HepG2 (cell line): ENCODE results near the gene NCOA4. TPM values are rescaled to one million over a fixed set of nuclear protein-coding genes. Genes with fewer than 3 reads are reported as not detected.
A peak's percentile ranks its signal among the peaks of the same experiment; 100 is the strongest.

Experiments used
- CBFB ChIP-seq: sonication (generic); formaldehyde crosslinking; IDR thresholded peaks from 2 replicates; pipeline ENCODE4 v1.4.0; 2020; ENCODE audit warnings: missing genetic modification reagents
- FOSL2 ChIP-seq: sonication (generic); formaldehyde crosslinking; IDR thresholded peaks from 2 replicates; pipeline ENCODE4 v1.4.0; 2020; ENCODE audit warnings: missing genetic modification reagents
- JDP2 ChIP-seq: sonication (generic); formaldehyde crosslinking; IDR thresholded peaks from 2 replicates; pipeline ENCODE4 v1.8.1; 2022; ENCODE audit warnings: missing genetic modification reagents, borderline replicate concordance
- KDM2A ChIP-seq: sonication (generic); formaldehyde crosslinking; IDR thresholded peaks from 2 replicates; pipeline ENCODE4 v1.4.0; 2020; ENCODE audit warnings: low read depth, missing genetic modification reagents, borderline replicate concordance
- MYNN ChIP-seq: sonication (generic); formaldehyde crosslinking; IDR thresholded peaks from 2 replicates; pipeline ENCODE4 v1.4.0; 2020; ENCODE audit warnings: mild to moderate bottlenecking, low read depth, missing genetic modification reagents
- NFE2 ChIP-seq: sonication (generic); formaldehyde crosslinking; IDR thresholded peaks from 2 replicates; pipeline ENCODE4 v1.4.0; 2020; ENCODE audit warnings: missing genetic modification reagents
- NR2F2 ChIP-seq: IDR thresholded peaks from 2 replicates; pipeline ENCODE4 v1.6.1; 2012; ENCODE audit warnings: low read depth, inconsistent platforms, borderline replicate concordance
- PBX3 ChIP-seq: sonication (generic); formaldehyde crosslinking; IDR thresholded peaks from 2 replicates; pipeline ENCODE4 v1.8.1; 2023; ENCODE audit warnings: missing genetic modification reagents, inconsistent platforms, borderline replicate concordance
- PHF8 ChIP-seq: sonication (generic); formaldehyde crosslinking; IDR thresholded peaks from 2 replicates; pipeline ENCODE4 v1.5.0; 2020; ENCODE audit warnings: missing genetic modification reagents
- RERE ChIP-seq: IDR thresholded peaks from 2 replicates; pipeline ENCODE4 v1.6.1; 2016; ENCODE audit warnings: low read depth, missing genetic modification reagents, missing compliant biosample characterization
- ZBTB25 ChIP-seq: IDR thresholded peaks from 2 replicates; pipeline ENCODE4 v1.6.1; 2018; ENCODE audit warnings: missing genetic modification reagents
- ZFAT ChIP-seq: sonication (generic); formaldehyde crosslinking; conservative IDR thresholded peaks from 2 replicates; pipeline ENCODE4 v1.8.1; 2023; ENCODE audit warnings: missing genetic modification reagents, inconsistent platforms
- ZNF256 ChIP-seq: sonication (generic); formaldehyde crosslinking; conservative IDR thresholded peaks from 2 replicates; pipeline ENCODE4 v1.4.0; 2020; ENCODE audit warnings: missing genetic modification reagents
- ZNF782 ChIP-seq: sonication (generic); formaldehyde crosslinking; IDR thresholded peaks from 2 replicates; pipeline ENCODE4 v1.4.0; 2020; ENCODE audit warnings: missing genetic modification reagents, mild to moderate bottlenecking, borderline replicate concordance
- ZSCAN20 ChIP-seq: sonication (generic); formaldehyde crosslinking; IDR thresholded peaks from 2 replicates; pipeline ENCODE4 v1.4.0; 2020; ENCODE audit warnings: missing genetic modification reagents, mild to moderate bottlenecking, borderline replicate concordance
- polyA plus RNA-seq, 8 experiments: library from polyadenylated mRNA; depleted of rRNA in 3 of 8; stranded (reverse) in 7 of 8; unstranded in 1 of 8; fragments of >200 nt; fragmentation: Illumina TruSeq in 4 of 8; extraction: Trizol in 4 of 8; gene quantifications; 2 replicates each; pipeline versions ENCODE4 v1.2.1 to v1.2.3, GENCODE V29; 2011 to 2016; ENCODE audit warnings: low read depth in 4 of 8, missing spikeins in 1 of 8, mixed read lengths in 1 of 8; ENCODE audit not compliant: insufficient read depth in 1 of 8
- total RNA-seq, 5 experiments: library from RNA; depleted of rRNA; stranded (reverse); fragments of >200 nt; fragmentation: Illumina TruSeq; extraction: Trizol; gene quantifications; 2 replicates each; pipeline ENCODE4 v1.2.3, GENCODE V29; 2016; ENCODE audit warnings: low read depth in 1 of 5
- TF ChIP-seq, protein P1 (sequence below): sonication (generic); formaldehyde crosslinking; IDR thresholded peaks from 2 replicates; pipeline ENCODE4 v1.4.0; 2020; ENCODE audit warnings: missing genetic modification reagents
- TF ChIP-seq, protein P2 (sequence below): sonication (generic); formaldehyde crosslinking; IDR thresholded peaks from 2 replicates; pipeline ENCODE4 v1.4.0; 2020; ENCODE audit warnings: mild to moderate bottlenecking, missing genetic modification reagents

The NCOA4 gene
- total and polyA plus RNA-seq, 2 of the 13 experiments (the other 11 are each of a cell fraction or from before 2014, with no cell fraction given): 306 to 400 TPM

DNA sequence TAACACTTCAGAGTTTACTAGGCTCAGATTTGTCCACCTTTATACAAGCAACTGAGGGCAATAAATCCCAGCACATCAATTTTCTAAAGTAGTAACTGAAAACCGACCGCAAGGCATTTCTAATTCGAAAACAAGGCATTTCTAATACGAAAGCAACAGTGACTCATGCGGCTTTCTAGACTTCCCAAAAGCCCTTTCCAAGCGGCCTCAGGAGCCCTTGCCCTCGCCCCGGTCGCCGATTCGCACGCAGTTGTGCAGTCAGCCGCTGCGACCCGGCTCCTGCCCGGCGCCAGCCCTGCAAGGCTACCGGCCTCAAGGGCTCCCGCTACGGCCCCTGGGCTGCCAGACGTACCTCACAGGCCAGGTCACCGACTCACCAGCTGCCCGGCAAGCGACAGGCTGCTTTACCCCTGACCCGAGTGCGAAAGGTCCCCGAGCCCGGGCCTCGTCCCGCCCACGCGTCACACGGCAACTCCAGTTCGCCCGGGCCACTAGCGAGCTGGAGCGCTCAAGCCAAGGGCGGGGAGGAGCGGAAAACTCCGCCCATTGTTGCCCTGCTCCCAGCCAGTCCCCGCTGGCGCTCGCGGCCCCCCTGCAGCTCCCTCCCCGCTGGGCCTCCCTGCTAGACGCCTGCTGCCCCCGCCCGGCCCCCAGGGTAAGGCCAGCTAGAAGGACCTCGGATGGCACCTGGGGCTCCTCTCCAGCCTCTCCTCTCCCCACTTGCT lies 7.3 kb downstream of the NCOA4 start (continued):
- peak; percentile 56 for TF ChIP-seq RERE (CRISPR knock-in tag)
- 0 out of 2 replicates have a peak, but pooled peaks have one; percentile 44 for TF ChIP-seq MYNN (CRISPR knock-in tag)
- TF ChIP-seq PHF8: peak; percentile 72
- no peak for TF ChIP-seq NFE2 (CRISPR knock-in tag)
- no peak; the same call in 1 of the 2 replicates for TF ChIP-seq ZNF256 (CRISPR knock-in tag)
- TF ChIP-seq PBX3 (CRISPR knock-in tag): no peak
- no peak for TF ChIP-seq ZFAT (CRISPR knock-in tag)
- TF ChIP-seq, protein P1, sequence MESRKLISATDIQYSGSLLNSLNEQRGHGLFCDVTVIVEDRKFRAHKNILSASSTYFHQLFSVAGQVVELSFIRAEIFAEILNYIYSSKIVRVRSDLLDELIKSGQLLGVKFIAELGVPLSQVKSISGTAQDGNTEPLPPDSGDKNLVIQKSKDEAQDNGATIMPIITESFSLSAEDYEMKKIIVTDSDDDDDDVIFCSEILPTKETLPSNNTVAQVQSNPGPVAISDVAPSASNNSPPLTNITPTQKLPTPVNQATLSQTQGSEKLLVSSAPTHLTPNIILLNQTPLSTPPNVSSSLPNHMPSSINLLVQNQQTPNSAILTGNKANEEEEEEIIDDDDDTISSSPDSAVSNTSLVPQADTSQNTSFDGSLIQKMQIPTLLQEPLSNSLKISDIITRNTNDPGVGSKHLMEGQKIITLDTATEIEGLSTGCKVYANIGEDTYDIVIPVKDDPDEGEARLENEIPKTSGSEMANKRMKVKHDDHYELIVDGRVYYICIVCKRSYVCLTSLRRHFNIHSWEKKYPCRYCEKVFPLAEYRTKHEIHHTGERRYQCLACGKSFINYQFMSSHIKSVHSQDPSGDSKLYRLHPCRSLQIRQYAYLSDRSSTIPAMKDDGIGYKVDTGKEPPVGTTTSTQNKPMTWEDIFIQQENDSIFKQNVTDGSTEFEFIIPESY (CRISPR knock-in tag): peak; percentile 26; the same call in 1 of the 2 replicates
- TF ChIP-seq, protein P2, sequence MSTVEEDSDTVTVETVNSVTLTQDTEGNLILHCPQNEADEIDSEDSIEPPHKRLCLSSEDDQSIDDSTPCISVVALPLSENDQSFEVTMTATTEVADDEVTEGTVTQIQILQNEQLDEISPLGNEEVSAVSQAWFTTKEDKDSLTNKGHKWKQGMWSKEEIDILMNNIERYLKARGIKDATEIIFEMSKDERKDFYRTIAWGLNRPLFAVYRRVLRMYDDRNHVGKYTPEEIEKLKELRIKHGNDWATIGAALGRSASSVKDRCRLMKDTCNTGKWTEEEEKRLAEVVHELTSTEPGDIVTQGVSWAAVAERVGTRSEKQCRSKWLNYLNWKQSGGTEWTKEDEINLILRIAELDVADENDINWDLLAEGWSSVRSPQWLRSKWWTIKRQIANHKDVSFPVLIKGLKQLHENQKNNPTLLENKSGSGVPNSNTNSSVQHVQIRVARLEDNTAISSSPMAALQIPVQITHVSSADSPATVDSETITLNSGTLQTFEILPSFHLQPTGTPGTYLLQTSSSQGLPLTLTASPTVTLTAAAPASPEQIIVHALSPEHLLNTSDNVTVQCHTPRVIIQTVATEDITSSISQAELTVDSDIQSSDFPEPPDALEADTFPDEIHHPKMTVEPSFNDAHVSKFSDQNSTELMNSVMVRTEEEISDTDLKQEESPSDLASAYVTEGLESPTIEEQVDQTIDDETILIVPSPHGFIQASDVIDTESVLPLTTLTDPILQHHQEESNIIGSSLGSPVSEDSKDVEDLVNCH (CRISPR knock-in tag): no peak
- TF ChIP-seq JDP2: no peak; the same call in 1 of the 2 replicates
- peak; percentile 90 for TF ChIP-seq ZNF782 (CRISPR knock-in tag)
- 0 out of 2 replicates have a peak, but pooled peaks have one; percentile 22 for TF ChIP-seq CBFB (CRISPR knock-in tag)
- peak; percentile 93 for TF ChIP-seq KDM2A (CRISPR knock-in tag)
- TF ChIP-seq ZSCAN20: peak; percentile 84; the same call in 1 of the 2 replicates
- TF ChIP-seq FOSL2: peak; percentile 72
- peak; percentile 67; the same call in 1 of the 2 replicates for TF ChIP-seq NR2F2
- TF ChIP-seq ZBTB25: peak; percentile 73
